NCI-H2029 treated with DMSO at 0.1 percent for 48 hours (cell line): ENCODE results near the gene OR2J1.
"Not testable (repeated sequence)": the region's sequence is repeated elsewhere in the genome, so short reads cannot be mapped to it uniquely, and the experiment has no call there.

Experiments
- DNase-seq: peaks from one replicate; lab custom pipeline; 2025; lab: John Stamatoyannopoulos, UW

OR2J1 gene

GRCh38 chr6:29099190-29099589 lies at the start of gene OR2J1:
Gene OR2J1 (plus strand): TSS chr6:29099490. CDS start chr6:29100943, 1,453 bp downstream.
- no peak for DNase-seq

GRCh38 chr6:29051680-29052079 lies 47.6 kb upstream of the OR2J1 start:
- no peak for DNase-seq

GRCh38 chr6:29071831-29072723 lies 27.2 kb upstream of the OR2J1 start:
- DNase-seq: no peak

GRCh38 chr6:29079203-29079602 lies 20.1 kb upstream of the OR2J1 start:
- no peak for DNase-seq

- no peak for DNase-seq
These were observed 18.0 kb upstream of the OR2J1 start for GRCh38 chr6:29081312-29081711.

- DNase-seq: no peak
These were observed 16.8 kb upstream of the OR2J1 start for GRCh38 chr6:29082457-29082856.

GRCh38 chr6:29087213-29087612 lies 12.1 kb upstream of the OR2J1 start, which contains the start of gene OR2B3:
Gene OR2B3 (minus strand): TSS chr6:29087313. CDS start chr6:29087248, 65 bp downstream.
- no peak for DNase-seq

GRCh38 chr6:29092957-29093356 lies 6.3 kb upstream of the OR2J1 start:
- DNase-seq: no peak

- DNase-seq: no peak
These were observed 1.5 kb upstream of the OR2J1 start for GRCh38 chr6:29097803-29098202.

GRCh38 chr6:29107758-29108157 lies 8.5 kb downstream of the OR2J1 start, which contains the start of gene OR2J3:
Gene OR2J3 (plus strand): TSS chr6:29108058. CDS start chr6:29111891, 3,833 bp downstream.
- DNase-seq: no peak

GRCh38 chr6:29112135-29112534 lies 12.8 kb downstream of the OR2J1 start:
- no peak for DNase-seq

GRCh38 chr6:29114964-29115363 lies 15.7 kb downstream of the OR2J1 start:
- DNase-seq: not testable (repeated sequence)

GRCh38 chr6:29129326-29130012 lies 30.2 kb downstream of the OR2J1 start:
- no peak for DNase-seq

- no peak for DNase-seq
These were observed 31.4 kb downstream of the OR2J1 start for GRCh38 chr6:29130644-29131043.

- no peak for DNase-seq
These were observed 32.4 kb downstream of the OR2J1 start for GRCh38 chr6:29131691-29132090.

- no peak for DNase-seq
These were observed 38.4 kb downstream of the OR2J1 start for GRCh38 chr6:29137724-29138123.

- DNase-seq: no peak
These were observed 42.3 kb downstream of the OR2J1 start for GRCh38 chr6:29141606-29142005.

- no peak for DNase-seq
These were observed 43.0 kb downstream of the OR2J1 start for GRCh38 chr6:29142309-29142708.

- no peak for DNase-seq
These were observed 46.9 kb downstream of the OR2J1 start for GRCh38 chr6:29146179-29146578.

- no peak for DNase-seq
These were observed 47.8 kb downstream of the OR2J1 start for GRCh38 chr6:29147074-29147473.

GRCh38 chr6:29149444-29149843 lies 50.2 kb downstream of the OR2J1 start:
- DNase-seq: not testable (repeated sequence)
